ENCODE measurements around the gene SGK2.
"Not testable (repeated sequence)": the region's sequence is repeated elsewhere in the genome, so short reads cannot be mapped to it uniquely, and the experiment has no call there.

SGK2 gene

DNA sequence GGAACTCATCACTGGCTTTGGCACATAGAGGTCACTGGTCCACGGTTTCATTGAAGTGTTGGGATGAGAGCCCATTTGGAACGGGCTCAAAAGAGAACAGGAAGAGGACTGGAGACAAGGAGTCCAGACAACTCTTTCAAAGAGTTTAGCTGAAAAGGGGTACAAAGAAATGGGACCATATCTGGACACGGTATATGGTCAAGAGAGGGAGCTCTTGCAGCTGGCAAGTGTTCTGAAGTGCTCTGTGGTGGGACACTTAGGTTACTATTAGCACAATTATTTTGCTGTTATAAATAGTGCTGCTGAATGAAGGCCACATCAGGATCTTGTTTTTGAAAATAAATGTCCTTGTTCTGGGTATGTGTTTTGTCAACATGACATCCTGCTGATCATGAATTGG, 4.6 kb downstream of the SGK2 start:
- no peak for DNase-seq (ENCODE audit: low read depth in 1 of 2, low spot score in 1 of 2)

DNA sequence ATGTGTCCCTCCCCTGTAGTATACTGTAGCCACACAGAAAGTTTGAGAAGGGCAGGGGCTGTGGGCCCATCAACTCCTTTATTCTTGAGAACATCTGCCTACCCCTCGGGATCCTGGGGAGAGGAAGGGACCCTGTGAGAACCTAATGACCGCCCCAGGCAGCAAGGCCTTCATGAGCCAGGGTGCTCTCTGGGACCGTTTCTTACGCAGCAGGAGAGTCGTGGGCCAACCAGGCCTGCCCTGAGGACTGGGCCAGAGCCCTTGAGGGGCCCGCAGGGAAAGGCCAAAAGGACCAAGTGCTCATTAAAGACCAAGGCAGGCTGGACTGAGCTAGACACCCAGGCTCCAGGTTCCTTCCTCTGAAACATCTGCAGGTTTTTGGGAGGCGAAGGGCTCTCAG, 5.2 kb downstream of the SGK2 start:
- DNase-seq (ENCODE audit: low read depth in 1 of 2, low spot score in 1 of 2) = no peak

DNA sequence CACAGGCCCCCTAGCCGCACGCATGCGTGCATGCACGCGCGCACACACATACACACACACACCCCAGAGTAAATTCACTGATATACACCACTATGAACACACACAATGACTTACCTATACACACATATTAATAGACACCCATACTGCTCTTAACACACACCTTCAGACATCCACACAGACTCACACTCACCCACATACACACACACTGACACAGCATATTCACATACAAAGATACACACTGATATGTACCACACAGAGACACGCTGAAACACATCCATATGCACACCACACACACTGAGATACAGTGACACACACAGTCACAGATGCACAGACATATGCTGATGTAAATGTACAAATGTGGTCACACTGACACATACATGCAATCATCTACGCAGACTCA, 5.6 kb downstream of the SGK2 start:
- no peak for DNase-seq (ENCODE audit: low read depth in 1 of 2, low spot score in 1 of 2)

DNA sequence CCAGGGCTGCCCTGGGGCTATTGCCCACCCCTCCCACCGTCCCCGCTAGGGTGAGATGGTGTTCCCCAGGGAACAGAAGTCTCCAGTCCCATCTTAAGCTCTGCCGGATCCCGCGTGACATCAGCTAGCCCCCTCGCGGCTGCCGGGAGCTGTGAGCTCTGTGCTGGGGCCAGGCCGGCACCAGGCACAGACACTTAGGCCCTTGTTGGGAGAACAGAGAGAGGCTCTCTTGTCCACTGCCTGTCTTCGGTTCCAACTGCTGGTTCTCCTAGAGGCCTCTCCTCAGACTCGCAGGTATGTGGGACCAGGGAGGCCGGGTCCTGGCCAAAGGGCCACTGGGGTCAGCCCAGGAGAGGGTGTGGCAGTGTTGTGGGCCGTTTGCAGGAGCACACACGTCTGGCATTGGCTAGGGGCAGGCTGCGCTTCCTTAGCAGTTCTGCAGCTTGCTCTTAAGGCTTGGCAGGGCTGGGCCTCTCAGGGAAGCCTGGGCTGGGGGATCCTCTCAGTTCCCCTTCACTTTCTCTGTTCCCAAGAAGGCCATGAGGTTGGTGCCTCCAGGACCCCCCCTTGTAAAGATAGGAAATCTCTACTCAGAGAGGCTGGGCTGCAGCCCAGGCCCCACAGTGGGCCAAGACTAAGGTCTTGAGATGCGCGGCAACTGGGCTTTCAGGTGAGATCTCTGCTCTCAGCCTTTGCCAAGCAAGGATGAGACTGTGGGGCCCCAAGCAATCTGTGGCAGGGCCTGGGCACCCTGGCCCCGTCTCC, 6.3 kb downstream of the SGK2 start:
- DNase-seq (ENCODE audit: low read depth in 1 of 2, low spot score in 1 of 2) = no peak

DNA sequence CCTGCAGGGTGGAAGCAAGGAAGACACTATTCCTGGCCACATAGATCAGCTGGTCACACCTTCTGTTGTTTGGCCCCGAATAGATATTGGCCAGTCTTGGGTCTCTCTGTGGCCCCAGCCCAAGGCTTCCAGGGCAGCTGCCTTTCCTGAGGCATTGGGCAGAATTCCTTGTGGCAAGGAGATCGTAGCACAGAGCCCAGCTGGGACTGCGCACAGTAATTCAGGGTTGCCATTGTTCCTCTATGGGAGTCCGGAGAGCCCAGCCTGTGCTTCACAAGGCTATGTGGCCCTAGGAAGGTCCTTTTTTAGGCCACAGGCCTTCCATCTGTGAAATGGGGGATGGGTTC, 6.9 kb downstream of the SGK2 start:
- DNase-seq (ENCODE audit: low read depth in 1 of 2, low spot score in 1 of 2) = no peak

DNA sequence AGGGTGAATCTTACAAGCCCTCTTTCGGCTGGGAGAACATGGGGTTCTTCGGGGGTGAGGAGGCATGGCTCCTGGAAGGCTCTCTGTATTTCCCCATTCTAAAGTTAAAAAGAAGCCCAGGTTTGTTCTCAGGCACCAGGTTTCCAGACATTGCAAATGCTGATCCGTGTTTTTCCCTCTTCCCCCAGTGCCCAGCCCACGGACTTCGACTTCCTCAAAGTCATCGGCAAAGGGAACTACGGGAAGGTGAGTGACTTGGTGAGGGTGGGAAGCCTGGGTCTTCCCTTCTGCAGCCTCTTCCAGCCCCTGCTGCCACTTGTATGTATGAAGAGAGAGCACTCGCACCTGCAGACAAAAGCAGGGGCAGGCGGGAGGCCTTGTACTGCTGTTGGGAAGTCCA, 8.7 kb downstream of the SGK2 start:
- no peak for DNase-seq (ENCODE audit: low read depth in 1 of 2, low spot score in 1 of 2)

DNA sequence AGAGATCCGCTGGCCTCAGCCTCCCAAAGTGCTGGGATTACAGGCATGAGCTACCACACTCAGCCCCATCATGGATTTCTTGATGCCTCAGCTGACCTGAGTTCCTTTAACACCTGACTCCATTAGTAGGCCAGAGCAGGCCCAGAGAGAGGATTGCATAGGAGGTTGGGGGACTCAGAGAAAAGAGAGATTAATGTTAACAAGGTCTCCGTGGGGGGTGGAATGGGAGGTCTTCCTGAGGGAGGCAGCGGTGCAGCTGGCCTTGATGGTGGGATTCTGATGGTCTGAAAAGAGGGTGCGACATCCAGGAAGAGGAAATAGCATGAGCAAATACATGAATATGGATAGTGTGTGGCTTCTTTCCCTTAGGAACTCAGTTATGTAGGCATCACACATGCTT, 9.9 kb downstream of the SGK2 start:
- DNase-seq (ENCODE audit: low read depth in 1 of 2, low spot score in 1 of 2) = no peak

DNA sequence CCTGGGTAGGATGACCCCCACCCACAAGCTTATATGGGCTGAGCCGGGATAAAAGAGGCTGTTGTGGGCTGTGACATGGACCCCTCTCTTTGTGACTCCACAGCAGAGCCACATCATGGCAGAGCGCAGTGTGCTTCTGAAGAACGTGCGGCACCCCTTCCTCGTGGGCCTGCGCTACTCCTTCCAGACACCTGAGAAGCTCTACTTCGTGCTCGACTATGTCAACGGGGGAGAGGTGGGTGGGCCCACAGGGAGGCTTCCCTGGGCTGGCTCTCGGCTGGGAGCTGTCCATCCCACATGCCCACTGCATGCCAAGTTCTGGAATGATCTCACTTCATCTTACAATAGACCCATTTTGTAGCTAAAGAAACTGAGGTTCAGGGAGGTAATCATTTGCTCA, 10.5 kb downstream of the SGK2 start:
- DNase-seq (ENCODE audit: low read depth in 1 of 2, low spot score in 1 of 2) = no peak

DNA sequence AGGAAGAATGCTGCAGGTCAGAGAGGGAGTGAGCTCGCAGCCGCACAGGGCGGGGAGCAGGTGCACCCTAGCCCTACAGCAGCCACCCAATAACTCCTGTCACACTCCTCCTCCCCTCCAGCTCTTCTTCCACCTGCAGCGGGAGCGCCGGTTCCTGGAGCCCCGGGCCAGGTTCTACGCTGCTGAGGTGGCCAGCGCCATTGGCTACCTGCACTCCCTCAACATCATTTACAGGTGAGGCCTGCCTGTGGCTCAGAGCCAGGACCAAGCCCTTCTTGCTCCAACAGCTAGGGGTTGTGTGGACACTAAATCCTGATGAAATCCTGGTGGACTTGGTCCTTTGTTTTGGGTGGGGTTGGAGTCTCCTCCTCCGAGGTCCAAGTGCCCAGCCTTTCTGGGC, 11.7 kb downstream of the SGK2 start:
- DNase-seq (ENCODE audit: low read depth in 1 of 2, low spot score in 1 of 2) = no peak

DNA sequence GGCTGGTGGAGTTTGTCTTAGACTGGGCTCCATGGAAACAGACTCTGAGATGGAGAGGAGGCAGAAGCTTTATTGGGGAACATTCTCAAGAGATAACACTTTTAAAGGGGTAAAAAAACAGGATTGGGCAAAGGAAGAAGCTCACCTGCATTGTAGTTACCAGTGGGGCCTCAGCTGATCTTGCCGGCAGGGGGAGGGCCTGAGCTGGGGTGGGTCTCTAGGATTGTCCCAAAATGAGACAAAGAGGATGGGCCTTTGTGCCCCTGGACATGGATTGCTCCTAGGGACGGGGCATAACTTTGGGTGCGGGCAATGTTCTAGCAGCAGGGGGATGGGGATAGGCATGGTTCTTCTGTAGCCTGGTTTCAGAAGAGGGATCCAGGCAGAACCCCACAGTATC, 12.5 kb downstream of the SGK2 start:
- no peak for DNase-seq (ENCODE audit: low read depth in 1 of 2, low spot score in 1 of 2)

DNA sequence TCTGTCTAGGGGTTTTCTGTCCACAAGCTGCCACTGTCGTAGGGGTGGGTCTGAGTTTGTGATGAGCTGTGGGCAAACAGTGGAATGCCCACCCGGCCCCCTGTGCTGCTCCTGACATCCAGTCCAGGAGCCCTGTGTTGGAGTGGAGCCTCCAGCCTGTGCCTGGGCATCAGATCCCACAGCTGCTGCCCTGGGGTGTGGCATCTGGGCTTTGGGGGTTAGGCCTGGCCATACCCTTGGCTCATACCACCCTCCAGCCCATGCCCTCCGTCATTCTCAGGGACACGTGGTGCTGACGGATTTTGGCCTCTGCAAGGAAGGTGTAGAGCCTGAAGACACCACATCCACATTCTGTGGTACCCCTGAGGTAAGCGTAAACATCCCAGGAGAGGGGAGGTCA, 12.9 kb downstream of the SGK2 start:
- no peak for DNase-seq (ENCODE audit: low read depth in 1 of 2, low spot score in 1 of 2)

DNA sequence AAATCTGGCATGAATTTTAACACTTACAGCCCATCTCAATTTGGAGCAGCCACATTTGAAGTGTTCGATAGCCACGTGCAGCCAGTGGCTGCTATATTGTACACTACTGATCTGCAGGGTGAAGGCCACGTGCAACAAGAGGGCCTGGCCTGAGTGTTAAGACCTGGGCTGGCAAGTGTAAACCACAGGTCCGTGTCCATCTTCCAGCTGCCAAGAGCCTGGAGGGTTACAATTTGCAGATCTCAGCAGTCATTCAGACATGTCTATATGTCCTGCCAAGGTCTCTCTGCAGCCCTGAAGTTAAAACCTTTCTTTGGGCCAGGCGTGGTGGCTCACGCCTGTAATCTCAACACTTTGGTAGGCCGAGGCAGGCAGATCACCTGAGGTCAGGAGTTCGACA, 14.1 kb downstream of the SGK2 start:
- no peak for DNase-seq (ENCODE audit: low read depth in 1 of 2, low spot score in 1 of 2)

DNA sequence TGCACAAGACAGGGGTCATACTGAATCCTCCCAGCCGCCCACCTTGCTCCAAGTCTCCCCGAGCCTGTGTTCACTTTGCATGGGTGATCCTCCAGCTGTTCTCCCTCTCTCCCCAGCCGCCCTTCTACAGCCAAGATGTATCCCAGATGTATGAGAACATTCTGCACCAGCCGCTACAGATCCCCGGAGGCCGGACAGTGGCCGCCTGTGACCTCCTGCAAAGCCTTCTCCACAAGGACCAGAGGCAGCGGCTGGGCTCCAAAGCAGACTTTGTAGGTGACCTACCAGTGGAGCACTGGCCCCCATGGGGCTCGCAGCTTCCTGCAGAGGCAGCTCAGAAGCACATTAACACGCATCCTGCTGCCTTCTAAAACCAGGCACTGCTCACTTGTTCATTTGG, 17.3 kb downstream of the SGK2 start:
- DNase-seq (ENCODE audit: low read depth in 1 of 2, low spot score in 1 of 2) = no peak

DNA sequence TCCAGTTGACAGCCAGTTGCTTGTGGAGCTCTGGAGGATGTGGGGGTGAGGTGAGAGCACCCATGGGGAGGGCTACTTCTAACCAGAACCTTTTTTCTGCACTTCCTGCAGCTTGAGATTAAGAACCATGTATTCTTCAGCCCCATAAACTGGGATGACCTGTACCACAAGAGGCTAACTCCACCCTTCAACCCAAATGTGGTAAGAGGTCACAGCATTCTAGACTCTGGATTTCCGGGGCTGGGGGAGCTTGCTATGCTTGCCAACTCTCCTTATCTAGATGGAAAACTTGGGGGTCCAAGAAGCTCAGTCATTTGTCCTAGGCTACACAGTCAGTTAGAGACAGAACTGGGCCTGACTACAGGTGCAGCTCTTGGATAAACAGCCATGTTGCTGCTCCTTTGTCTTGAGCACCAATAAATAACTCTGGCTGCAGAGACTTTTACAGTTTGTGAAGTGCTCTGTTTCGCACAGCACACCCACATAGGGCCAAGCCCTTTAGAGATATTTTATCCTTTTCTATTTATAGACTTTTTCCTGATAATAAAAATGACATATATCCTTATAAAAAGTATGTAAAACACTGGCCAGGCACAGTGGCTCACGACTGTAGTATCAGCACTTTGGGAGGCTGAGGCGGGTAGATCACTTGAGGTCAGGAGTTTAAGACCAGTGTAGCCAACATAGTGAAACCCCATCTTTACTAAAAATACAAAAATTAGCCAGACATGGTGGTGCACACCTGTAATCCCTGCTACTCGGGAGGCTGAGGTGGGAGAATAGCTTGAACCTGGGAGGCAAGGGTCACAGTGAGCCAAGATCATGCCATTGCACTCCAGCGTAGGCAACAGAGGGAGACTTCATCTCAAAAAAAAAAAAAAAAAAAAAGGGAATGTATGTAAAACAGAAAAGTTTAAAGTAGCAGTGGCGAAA, 21.3 kb downstream of the SGK2 start:
- DNase-seq (ENCODE audit: low read depth in 1 of 2, low spot score in 1 of 2) = no peak

DNA sequence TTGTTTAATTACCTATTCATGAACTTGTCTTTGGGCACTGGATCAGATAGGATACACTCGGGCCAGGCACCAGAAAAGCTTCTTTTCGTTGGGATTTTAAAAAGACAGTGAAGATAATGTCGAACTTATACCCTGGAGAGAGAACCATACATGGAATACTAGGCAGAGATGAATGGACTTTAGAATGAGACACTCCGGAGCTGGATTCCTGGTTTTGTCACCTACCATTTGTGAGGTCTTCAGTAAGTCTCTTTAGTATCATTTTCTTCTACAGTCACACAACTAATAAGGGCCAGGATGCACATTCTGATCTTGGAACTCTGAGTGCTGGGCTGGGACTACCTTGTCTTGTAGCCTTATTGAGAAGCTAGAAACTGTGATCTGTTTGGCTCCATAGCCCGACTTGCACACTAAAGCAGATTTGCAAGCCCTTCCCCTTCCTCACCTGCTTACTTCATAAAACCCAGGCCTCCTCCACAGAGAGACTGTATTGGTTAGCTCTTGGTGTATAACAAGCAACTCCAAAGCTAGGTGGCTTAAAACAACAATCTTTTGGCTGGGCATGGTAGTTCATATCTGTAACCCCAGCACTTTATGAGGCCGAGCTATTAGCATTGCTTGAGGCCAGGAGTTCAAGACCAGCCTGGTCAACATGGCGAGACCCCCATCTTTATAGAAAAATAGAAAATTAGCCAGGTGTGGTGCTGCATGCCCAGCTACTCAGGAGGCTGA, 24.5 kb downstream of the SGK2 start:
- DNase-seq (ENCODE audit: low read depth in 1 of 2, low spot score in 1 of 2) = no peak

DNA sequence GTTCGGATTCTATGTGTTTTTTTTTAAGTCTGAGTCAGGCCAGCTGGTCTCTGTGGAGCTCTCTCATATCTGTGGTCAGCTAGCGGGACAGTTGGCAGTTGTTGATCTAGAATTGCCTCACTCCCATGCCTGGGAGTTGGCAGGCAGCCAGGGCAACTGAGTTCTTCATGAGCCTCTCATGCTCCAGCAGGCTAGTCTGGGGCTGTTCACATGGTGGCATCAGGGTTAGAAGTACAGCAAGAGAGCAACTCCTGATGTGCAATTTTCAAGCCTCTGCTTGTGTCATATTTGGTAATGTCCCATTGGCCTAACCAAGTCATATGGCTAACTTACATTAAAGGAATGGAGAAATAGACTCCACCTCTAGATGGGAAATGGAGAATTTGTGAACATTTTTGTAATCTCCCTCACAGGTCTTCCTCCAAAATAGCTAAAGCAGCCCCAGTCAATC, 25.2 kb downstream of the SGK2 start:
- no peak for DNase-seq (ENCODE audit: low read depth in 1 of 2, low spot score in 1 of 2)

DNA sequence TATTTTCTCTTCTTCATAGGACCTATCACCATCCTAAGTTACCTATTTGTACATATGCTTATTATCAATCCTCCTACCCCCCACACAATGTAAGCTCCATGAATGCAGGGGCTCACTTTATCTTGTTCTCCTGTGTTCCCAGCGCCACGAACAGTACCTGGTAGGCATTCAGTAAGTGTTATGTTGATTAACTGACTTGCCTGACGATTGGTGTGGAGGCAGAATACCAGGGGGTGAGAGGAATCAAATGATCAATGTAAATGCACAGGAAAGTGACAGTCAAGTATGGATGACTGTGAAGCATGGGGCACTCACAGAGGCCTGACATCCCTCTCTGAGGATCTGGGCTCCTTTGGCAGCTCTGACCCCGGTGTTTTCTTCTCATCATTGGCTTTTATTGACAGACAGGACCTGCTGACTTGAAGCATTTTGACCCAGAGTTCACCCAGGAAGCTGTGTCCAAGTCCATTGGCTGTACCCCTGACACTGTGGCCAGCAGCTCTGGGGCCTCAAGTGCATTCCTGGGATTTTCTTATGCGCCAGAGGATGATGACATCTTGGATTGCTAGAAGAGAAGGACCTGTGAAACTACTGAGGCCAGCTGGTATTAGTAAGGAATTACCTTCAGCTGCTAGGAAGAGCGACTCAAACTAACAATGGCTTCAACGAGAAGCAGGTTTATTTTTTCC, 25.8 kb downstream of the SGK2 start:
- DNase-seq (ENCODE audit: low read depth in 1 of 2, low spot score in 1 of 2) = no peak

DNA sequence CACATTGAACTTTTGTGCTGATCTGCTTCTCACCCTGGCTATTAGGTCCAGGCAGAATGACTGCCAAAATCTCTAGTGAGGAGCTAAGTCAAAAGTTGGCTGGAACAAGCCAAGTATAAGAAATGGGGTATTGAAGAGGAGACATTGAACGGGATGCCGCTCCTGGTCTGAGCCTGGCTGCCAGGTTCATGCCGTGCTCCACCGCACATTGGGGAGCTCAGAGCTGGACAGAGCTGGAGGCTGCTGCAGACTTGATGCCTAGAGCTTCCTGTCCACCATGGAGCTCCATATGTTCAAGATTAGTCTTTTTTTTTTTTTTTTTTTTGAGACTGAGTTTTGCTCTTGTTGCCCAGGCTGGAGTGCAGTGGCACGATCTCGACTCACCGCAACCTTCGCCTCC, 27.8 kb downstream of the SGK2 start:
- DNase-seq (ENCODE audit: low read depth in 1 of 2, low spot score in 1 of 2) = no peak

DNA sequence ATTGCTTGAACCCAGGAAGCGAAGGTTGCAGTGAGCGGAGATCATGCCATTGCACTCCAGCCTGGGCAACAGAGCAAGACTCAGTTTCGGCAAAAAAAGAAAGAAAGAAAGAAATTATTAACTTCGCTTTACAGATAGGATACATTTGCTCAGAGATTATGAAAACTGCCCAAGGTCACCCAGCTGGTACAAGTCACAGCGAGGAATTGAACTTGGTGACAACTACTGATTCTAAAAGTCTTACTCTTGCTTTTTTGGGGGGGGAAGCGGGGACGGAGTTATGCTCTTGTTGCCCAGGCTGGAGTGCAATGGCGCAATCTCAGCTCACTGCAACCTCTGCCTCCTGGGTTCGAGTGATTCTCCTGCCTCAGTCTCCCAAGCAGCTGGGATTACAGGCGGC, 29.7 kb downstream of the SGK2 start:
- DNase-seq (ENCODE audit: low read depth in 1 of 2, low spot score in 1 of 2) = not testable (repeated sequence)

DNA sequence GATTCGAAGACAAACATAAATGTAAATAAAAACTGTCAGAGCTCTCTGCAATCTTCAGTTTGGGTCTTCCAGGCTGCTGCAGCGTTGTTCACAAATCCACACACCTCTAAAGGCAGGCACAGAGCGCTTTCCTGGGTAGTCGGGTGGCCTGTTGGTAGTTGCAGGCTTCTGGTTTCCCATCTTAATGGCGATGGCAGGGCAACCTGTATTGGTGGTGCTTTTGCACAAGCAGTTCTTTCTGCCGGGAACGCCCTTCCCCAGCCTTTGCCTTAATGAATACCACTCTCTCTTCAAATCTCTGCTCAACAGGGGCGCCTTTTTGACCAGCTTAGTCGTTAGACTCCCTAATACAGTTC, 31.2 kb downstream of the SGK2 start:
- DNase-seq (ENCODE audit: low read depth in 1 of 2, low spot score in 1 of 2) = no peak
